IPS-20b (cell line): Measurements from ENCODE around the gene CUX1.
"Not testable (repeated sequence)": the region's sequence is repeated elsewhere in the genome, so short reads cannot be mapped to it uniquely, and the experiment has no call there.

Experiments used
- H3K27ac ChIP-seq: one replicate; pipeline ENCODE4 v1.5.1; 2013; ENCODE audit warnings: low read length
- H3K27me3 ChIP-seq: 2 replicates; pipeline ENCODE4 v1.6.1; 2013; ENCODE audit warnings: mild to moderate bottlenecking, low read length, inconsistent platforms; ENCODE audit not compliant: insufficient read depth
- H3K36me3 ChIP-seq: 2 replicates; pipeline ENCODE4 v1.6.1; 2013; ENCODE audit warnings: low read depth, mild to moderate bottlenecking, inconsistent platforms, low read length, moderate library complexity; ENCODE audit not compliant: insufficient read depth
- H3K4me1 ChIP-seq: 2 replicates; pipeline ENCODE4 v1.6.1; 2013; ENCODE audit warnings: mild to moderate bottlenecking, control low read depth, inconsistent platforms, low read length, moderate library complexity; ENCODE audit not compliant: insufficient read depth
- H3K4me3 ChIP-seq: 2 replicates; pipeline ENCODE4 v1.5.1; 2013; ENCODE audit warnings: mild to moderate bottlenecking, low read length, inconsistent platforms
- H3K9ac ChIP-seq: 2 replicates; pipeline ENCODE4 v1.6.1; 2013; ENCODE audit warnings: low read depth, mild to moderate bottlenecking, inconsistent platforms, low read length, moderate library complexity
- H3K9me3 ChIP-seq: 2 replicates; pipeline ENCODE4 v1.6.1; 2013; ENCODE audit warnings: mild to moderate bottlenecking, low read depth, low read length, inconsistent platforms; ENCODE audit not compliant: insufficient read depth

CUX1 gene

DNA sequence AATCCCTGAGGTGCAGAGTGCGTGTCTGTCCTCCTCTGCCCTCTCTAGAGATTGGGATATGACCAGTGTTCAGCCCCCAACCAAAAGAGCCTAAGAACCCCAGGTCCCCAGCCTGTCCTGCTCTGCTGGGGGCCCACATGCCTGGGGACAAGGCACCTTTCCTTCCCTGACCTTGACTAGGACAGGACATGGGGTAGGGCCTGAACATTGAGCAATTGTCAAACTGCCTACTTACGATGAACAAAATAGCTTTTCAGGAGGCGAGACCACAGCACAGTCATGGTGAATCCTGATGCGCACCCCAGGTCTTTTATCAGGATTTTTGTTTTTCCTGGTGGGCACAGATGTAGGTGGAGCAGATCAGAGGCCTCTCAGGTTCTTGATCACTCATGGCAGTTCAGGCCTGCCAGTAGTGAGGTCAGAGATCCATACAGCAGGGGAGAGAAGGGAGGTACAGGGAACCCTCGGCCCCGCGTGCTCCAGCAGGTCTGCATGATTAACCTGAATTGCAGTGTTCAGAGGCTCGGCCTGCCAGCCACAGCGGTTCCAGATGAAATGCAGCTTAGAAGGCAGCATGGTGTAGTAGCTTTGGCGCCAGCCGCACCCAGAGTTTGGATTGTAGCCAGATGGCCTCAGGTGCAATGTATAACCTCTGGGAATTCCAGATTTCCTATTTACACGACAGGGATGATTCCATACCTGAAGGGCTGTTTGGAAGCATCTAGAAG lies 191.3 kb downstream of the CUX1 start:
- Histone ChIP-seq H3K36me3 (no peaks in the 10 kb centered on the region), H3K9me3 (no peaks in the 10 kb centered on the region), H3K9ac (no peak overlapping the region), H3K27me3 (no peaks in the 10 kb centered on the region), H3K4me3 (no peak overlapping the region), H3K4me1 (0 out of 2 replicates have a peak, but pooled peaks cover 3% of the 10 kb centered on the region), H3K27ac (no peak overlapping the region)

- Histone ChIP-seq H3K27ac (no peak overlapping the region), H3K36me3 (peaks cover 3% of the 10 kb centered on the region; the same call in 1 of the 2 replicates), H3K4me1 (0 out of 2 replicates have a peak, but pooled peaks cover 3% of the 10 kb centered on the region), H3K4me3 (no peak overlapping the region), H3K9ac (no peak overlapping the region), H3K9me3 (no peaks in the 10 kb centered on the region), H3K27me3 (no peaks in the 10 kb centered on the region)
Measured at GRCh38 chr7:102009628-102010027, 192.2 kb downstream of the CUX1 start.

- H3K9me3 ChIP-seq, H3K9ac ChIP-seq, H3K27ac ChIP-seq, H3K4me3 ChIP-seq, H3K27me3 ChIP-seq, H3K4me1 ChIP-seq, H3K36me3 ChIP-seq: not testable (repeated sequence)
Measured at GRCh38 chr7:102012112-102012830, 194.8 kb downstream of the CUX1 start.

DNA sequence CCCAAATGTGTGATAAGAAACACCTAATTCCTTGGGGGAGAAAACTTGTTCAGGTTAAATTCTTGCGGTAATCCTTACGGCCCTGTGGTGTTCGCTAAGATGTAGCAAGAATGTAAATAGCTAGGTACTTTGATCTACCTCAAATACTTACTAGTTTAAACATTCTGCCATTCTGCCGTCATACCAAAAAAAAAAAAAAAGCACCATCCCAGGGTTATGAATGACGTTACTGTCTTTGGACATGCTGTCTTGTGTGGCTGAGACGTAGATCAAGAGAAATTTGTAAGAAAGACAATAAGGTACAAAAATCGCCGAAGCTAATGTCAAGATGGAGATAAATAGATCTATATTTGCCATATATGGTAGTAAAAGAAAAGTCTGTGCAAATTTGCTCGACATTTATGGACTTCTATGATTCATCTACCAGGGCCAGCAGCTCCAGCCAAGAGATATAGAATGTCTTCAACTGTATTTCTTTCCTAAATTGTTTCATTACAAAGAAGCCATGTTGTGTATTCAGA lies 195.6 kb downstream of the CUX1 start:
- Histone ChIP-seq H3K27ac (no peak overlapping the region), H3K27me3 (no peaks in the 10 kb centered on the region), H3K9me3 (no peaks in the 10 kb centered on the region), H3K36me3 (peaks cover 3% of the 10 kb centered on the region; the same call in 1 of the 2 replicates), H3K4me3 (no peak overlapping the region), H3K4me1 (0 out of 2 replicates have a peak, but pooled peaks cover 3% of the 10 kb centered on the region), H3K9ac (no peak overlapping the region)

GRCh38 chr7:102018876-102019275 lies 201.4 kb downstream of the CUX1 start:
- Histone ChIP-seq H3K36me3 (peaks cover 3% of the 10 kb centered on the region; the same call in 1 of the 2 replicates), H3K9ac (no peak overlapping the region), H3K9me3 (no peaks in the 10 kb centered on the region), H3K4me1 (no peaks in the 10 kb centered on the region), H3K4me3 (no peak overlapping the region), H3K27me3 (no peaks in the 10 kb centered on the region), H3K27ac (no peak overlapping the region)

DNA sequence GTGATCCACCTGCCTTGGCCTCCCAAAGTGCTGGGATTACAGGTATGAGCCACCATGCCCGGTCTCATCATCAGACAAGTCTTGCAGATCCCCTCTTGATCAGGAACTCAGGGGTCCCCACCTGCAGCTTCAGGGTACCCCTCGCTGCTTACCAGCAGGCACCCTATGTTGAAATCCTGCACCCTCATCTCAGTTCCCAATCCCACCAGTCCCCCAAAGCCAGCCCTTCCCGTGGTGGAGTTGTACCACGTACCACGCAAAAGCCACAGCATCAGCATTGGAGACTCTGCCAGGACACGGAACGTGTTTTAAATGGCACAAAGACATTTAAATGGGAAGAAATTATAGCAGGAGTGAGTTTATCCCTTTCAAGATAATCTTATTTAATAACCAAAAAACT lies 202.0 kb downstream of the CUX1 start:
- Histone ChIP-seq H3K4me3 (no peak overlapping the region), H3K4me1 (0 out of 2 replicates have a peak, but pooled peaks cover under 1% of the 10 kb centered on the region), H3K9me3 (no peaks in the 10 kb centered on the region), H3K36me3 (no peaks in the 10 kb centered on the region), H3K9ac (no peak overlapping the region), H3K27ac (no peak overlapping the region), H3K27me3 (no peaks in the 10 kb centered on the region)

- H3K9me3 ChIP-seq = no peaks in the 10 kb centered on the region
- H3K4me1 ChIP-seq = 0 out of 2 replicates have a peak, but pooled peaks cover 3% of the 10 kb centered on the region
- H3K27ac ChIP-seq = no peak overlapping the region
- no peaks in the 10 kb centered on the region for H3K27me3 ChIP-seq
- H3K9ac ChIP-seq = no peak overlapping the region
- no peak overlapping the region for H3K4me3 ChIP-seq
- H3K36me3 ChIP-seq = no peaks in the 10 kb centered on the region
Measured at GRCh38 chr7:102021841-102022618, 204.6 kb downstream of the CUX1 start.

DNA sequence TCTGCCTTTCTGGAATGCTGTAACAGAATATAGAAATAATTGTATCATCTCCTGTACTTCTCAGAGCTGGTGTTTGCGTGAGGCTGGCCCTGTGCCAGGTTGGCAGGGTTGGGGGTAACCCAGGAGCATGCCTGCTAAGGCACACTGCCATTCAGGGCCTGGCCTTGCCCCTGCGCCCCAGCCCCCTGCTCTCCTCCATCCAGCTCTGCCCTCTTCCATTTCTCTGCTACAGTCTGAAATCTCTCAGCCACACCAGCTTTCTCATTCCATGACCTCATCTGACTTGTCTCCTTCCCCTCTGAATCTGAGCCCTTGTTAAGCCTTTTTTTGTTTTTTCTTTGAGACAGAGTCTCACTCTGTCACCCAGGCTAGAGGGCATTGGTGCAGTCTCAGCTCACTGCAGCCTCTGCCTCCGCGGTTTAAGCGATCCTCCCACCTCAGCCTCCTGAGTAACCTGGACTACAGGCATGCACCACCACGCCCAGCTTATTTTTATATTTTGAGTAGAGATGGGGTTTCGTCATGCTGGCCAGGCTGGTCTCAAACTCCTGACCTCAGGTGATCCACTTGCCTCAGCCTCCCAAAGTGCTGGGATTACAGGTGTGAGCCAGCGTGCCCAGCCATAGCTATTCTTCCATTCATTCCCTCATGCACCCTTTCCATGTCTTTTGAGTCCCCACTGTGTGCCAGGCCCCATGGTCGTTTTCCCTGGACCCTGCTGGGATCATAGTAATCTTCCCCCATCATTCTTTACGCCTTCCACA lies 206.8 kb downstream of the CUX1 start:
- Histone ChIP-seq H3K27ac (no peak overlapping the region), H3K27me3 (no peaks in the 10 kb centered on the region), H3K4me1 (0 out of 2 replicates have a peak, but pooled peaks cover 3% of the 10 kb centered on the region), H3K9me3 (no peaks in the 10 kb centered on the region), H3K36me3 (peaks cover 9% of the 10 kb centered on the region; the same call in 1 of the 2 replicates), H3K4me3 (no peak overlapping the region), H3K9ac (no peak overlapping the region)

GRCh38 chr7:102024769-102025391 lies 207.5 kb downstream of the CUX1 start:
- H3K27me3 ChIP-seq = no peaks in the 10 kb centered on the region
- no peaks in the 10 kb centered on the region for H3K9me3 ChIP-seq
- H3K4me1 ChIP-seq = 0 out of 2 replicates have a peak, but pooled peaks cover 3% of the 10 kb centered on the region
- H3K4me3 ChIP-seq = no peak overlapping the region
- H3K27ac ChIP-seq = no peak overlapping the region
- no peak overlapping the region for H3K9ac ChIP-seq
- H3K36me3 ChIP-seq = peaks cover 12% of the 10 kb centered on the region; the same call in 1 of the 2 replicates

- H3K4me1 ChIP-seq, H3K9ac ChIP-seq, H3K9me3 ChIP-seq, H3K27ac ChIP-seq, H3K4me3 ChIP-seq, H3K27me3 ChIP-seq: not testable (repeated sequence)
- H3K36me3 ChIP-seq = peaks cover 12% of the 10 kb centered on the region; the same call in 1 of the 2 replicates
Measured at GRCh38 chr7:102025777-102026176, 208.4 kb downstream of the CUX1 start.
